Measurements from ENCODE around the gene SEPTIN5. TPM values are rescaled to one million over a fixed set of nuclear protein-coding genes. Genes with fewer than 3 reads are reported as not detected.

Gene SEPTIN5
- total RNA-seq, 1 experiment from 2014 or later: 22.4 TPM

DNA sequence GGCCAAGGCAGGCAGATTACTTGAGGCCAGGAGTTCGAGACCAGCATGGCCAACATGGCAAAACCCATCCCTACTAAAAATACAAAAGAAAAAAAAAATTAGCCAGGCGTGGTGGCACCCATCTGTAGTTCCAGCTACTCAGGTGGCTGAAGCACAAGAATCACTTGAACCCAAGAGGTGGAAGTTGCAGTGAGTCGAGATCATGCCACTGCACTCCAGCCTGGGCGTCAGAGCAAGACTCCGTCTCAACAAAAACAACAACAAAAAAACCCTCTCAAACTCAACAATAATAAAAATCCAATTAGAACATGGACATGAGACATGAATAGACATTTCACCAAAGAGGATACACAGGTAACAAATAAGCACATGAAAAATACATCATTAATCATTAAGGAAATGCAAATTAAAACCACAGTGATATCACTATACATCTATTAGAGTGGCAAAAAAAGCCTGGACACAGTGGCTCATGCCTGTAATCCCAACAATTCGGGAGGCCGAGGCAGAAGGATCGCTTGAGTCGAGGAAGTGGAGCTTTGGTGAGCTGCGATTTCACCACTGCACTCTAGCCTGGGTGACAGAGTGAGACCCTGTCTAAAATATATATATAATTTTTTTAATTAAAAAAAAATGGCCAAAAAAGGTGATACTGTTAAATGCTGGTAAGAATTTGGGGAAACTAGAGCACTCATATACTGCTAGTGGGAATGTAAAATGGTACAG, 12.7 kb upstream of the SEPTIN5 start:
- ChIA-PET CTCF (interaction anchor here (0.9 to 4.8 kb wide), 2 partner anchors 22 to 23 kb away, joined by 5 to 62 read pairs; partner anchors contain the start of gene GP1BB), POLR2A (interaction anchor here (0.7 kb wide), 1 partner anchor 221 kb away, joined by 3 read pairs; no protein-coding TSS in a partner anchor)
- Mint-ChIP-seq H3K36me3 (no peaks in the 10 kb centered on the region), H3K27ac (no peak overlapping the region), H3K9me3 (no peaks in the 10 kb centered on the region), H3K4me1 (peaks cover 28% of the 10 kb centered on the region), H3K4me3 (no peak overlapping the region), H3K27me3 (ENCODE audit: low read depth) (peaks cover 3% of the 10 kb centered on the region; the same call in 1 of the 2 replicates)
- DNase-seq (ENCODE audit: low spot score): no peak
- TF ChIP-seq FOXK1 (CRISPR knock-in tag; IDR thresholded peaks at IDR 0.05): no peak
- no peak for TF ChIP-seq NFYB (CRISPR knock-in tag; conservative IDR thresholded peaks at IDR 0.05; ENCODE audit: low read depth)
- TF ChIP-seq TEAD4 (CRISPR knock-in tag; IDR thresholded peaks at IDR 0.05): no peak
- TF ChIP-seq ATF1 (CRISPR knock-in tag; IDR thresholded peaks at IDR 0.05): no peak
- TF ChIP-seq ZNF219 (CRISPR knock-in tag; IDR thresholded peaks at IDR 0.05; ENCODE audit: borderline replicate concordance): no peak
- TF ChIP-seq, protein P1, sequence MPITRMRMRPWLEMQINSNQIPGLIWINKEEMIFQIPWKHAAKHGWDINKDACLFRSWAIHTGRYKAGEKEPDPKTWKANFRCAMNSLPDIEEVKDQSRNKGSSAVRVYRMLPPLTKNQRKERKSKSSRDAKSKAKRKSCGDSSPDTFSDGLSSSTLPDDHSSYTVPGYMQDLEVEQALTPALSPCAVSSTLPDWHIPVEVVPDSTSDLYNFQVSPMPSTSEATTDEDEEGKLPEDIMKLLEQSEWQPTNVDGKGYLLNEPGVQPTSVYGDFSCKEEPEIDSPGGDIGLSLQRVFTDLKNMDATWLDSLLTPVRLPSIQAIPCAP (CRISPR knock-in tag; IDR thresholded peaks at IDR 0.05): no peak
- TF ChIP-seq, protein P2, sequence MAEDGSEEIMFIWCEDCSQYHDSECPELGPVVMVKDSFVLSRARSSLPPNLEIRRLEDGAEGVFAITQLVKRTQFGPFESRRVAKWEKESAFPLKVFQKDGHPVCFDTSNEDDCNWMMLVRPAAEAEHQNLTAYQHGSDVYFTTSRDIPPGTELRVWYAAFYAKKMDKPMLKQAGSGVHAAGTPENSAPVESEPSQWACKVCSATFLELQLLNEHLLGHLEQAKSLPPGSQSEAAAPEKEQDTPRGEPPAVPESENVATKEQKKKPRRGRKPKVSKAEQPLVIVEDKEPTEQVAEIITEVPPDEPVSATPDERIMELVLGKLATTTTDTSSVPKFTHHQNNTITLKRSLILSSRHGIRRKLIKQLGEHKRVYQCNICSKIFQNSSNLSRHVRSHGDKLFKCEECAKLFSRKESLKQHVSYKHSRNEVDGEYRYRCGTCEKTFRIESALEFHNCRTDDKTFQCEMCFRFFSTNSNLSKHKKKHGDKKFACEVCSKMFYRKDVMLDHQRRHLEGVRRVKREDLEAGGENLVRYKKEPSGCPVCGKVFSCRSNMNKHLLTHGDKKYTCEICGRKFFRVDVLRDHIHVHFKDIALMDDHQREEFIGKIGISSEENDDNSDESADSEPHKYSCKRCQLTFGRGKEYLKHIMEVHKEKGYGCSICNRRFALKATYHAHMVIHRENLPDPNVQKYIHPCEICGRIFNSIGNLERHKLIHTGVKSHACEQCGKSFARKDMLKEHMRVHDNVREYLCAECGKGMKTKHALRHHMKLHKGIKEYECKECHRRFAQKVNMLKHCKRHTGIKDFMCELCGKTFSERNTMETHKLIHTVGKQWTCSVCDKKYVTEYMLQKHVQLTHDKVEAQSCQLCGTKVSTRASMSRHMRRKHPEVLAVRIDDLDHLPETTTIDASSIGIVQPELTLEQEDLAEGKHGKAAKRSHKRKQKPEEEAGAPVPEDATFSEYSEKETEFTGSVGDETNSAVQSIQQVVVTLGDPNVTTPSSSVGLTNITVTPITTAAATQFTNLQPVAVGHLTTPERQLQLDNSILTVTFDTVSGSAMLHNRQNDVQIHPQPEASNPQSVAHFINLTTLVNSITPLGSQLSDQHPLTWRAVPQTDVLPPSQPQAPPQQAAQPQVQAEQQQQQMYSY (CRISPR knock-in tag; IDR thresholded peaks at IDR 0.05): no peak
- no peak for TF ChIP-seq ZNF263 (CRISPR knock-in tag; IDR thresholded peaks at IDR 0.05; ENCODE audit: low read depth)
- TF ChIP-seq JAZF1 (CRISPR knock-in tag; IDR thresholded peaks at IDR 0.05): no peak
- TF ChIP-seq, protein P3, sequence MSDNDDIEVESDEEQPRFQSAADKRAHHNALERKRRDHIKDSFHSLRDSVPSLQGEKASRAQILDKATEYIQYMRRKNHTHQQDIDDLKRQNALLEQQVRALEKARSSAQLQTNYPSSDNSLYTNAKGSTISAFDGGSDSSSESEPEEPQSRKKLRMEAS (CRISPR knock-in tag; IDR thresholded peaks at IDR 0.05): no peak
- TF ChIP-seq, protein P4, sequence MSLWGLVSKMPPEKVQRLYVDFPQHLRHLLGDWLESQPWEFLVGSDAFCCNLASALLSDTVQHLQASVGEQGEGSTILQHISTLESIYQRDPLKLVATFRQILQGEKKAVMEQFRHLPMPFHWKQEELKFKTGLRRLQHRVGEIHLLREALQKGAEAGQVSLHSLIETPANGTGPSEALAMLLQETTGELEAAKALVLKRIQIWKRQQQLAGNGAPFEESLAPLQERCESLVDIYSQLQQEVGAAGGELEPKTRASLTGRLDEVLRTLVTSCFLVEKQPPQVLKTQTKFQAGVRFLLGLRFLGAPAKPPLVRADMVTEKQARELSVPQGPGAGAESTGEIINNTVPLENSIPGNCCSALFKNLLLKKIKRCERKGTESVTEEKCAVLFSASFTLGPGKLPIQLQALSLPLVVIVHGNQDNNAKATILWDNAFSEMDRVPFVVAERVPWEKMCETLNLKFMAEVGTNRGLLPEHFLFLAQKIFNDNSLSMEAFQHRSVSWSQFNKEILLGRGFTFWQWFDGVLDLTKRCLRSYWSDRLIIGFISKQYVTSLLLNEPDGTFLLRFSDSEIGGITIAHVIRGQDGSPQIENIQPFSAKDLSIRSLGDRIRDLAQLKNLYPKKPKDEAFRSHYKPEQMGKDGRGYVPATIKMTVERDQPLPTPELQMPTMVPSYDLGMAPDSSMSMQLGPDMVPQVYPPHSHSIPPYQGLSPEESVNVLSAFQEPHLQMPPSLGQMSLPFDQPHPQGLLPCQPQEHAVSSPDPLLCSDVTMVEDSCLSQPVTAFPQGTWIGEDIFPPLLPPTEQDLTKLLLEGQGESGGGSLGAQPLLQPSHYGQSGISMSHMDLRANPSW (CRISPR knock-in tag; conservative IDR thresholded peaks at IDR 0.05; ENCODE audit: low read depth): no peak
- no peak for TF ChIP-seq OVOL2 (CRISPR knock-in tag; IDR thresholded peaks at IDR 0.05; ENCODE audit: borderline replicate concordance)
- TF ChIP-seq, protein P5, sequence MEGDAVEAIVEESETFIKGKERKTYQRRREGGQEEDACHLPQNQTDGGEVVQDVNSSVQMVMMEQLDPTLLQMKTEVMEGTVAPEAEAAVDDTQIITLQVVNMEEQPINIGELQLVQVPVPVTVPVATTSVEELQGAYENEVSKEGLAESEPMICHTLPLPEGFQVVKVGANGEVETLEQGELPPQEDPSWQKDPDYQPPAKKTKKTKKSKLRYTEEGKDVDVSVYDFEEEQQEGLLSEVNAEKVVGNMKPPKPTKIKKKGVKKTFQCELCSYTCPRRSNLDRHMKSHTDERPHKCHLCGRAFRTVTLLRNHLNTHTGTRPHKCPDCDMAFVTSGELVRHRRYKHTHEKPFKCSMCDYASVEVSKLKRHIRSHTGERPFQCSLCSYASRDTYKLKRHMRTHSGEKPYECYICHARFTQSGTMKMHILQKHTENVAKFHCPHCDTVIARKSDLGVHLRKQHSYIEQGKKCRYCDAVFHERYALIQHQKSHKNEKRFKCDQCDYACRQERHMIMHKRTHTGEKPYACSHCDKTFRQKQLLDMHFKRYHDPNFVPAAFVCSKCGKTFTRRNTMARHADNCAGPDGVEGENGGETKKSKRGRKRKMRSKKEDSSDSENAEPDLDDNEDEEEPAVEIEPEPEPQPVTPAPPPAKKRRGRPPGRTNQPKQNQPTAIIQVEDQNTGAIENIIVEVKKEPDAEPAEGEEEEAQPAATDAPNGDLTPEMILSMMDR (IDR thresholded peaks at IDR 0.05): no peak
- TF ChIP-seq, protein P6, sequence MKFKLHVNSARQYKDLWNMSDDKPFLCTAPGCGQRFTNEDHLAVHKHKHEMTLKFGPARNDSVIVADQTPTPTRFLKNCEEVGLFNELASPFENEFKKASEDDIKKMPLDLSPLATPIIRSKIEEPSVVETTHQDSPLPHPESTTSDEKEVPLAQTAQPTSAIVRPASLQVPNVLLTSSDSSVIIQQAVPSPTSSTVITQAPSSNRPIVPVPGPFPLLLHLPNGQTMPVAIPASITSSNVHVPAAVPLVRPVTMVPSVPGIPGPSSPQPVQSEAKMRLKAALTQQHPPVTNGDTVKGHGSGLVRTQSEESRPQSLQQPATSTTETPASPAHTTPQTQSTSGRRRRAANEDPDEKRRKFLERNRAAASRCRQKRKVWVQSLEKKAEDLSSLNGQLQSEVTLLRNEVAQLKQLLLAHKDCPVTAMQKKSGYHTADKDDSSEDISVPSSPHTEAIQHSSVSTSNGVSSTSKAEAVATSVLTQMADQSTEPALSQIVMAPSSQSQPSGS (CRISPR knock-in tag; IDR thresholded peaks at IDR 0.05; ENCODE audit: borderline replicate concordance, low read depth): no peak
- TF ChIP-seq, protein P7, sequence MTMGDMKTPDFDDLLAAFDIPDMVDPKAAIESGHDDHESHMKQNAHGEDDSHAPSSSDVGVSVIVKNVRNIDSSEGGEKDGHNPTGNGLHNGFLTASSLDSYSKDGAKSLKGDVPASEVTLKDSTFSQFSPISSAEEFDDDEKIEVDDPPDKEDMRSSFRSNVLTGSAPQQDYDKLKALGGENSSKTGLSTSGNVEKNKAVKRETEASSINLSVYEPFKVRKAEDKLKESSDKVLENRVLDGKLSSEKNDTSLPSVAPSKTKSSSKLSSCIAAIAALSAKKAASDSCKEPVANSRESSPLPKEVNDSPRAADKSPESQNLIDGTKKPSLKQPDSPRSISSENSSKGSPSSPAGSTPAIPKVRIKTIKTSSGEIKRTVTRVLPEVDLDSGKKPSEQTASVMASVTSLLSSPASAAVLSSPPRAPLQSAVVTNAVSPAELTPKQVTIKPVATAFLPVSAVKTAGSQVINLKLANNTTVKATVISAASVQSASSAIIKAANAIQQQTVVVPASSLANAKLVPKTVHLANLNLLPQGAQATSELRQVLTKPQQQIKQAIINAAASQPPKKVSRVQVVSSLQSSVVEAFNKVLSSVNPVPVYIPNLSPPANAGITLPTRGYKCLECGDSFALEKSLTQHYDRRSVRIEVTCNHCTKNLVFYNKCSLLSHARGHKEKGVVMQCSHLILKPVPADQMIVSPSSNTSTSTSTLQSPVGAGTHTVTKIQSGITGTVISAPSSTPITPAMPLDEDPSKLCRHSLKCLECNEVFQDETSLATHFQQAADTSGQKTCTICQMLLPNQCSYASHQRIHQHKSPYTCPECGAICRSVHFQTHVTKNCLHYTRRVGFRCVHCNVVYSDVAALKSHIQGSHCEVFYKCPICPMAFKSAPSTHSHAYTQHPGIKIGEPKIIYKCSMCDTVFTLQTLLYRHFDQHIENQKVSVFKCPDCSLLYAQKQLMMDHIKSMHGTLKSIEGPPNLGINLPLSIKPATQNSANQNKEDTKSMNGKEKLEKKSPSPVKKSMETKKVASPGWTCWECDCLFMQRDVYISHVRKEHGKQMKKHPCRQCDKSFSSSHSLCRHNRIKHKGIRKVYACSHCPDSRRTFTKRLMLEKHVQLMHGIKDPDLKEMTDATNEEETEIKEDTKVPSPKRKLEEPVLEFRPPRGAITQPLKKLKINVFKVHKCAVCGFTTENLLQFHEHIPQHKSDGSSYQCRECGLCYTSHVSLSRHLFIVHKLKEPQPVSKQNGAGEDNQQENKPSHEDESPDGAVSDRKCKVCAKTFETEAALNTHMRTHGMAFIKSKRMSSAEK (CRISPR knock-in tag; IDR thresholded peaks at IDR 0.05; ENCODE audit: borderline replicate concordance): no peak
- no peak for ATAC-seq

Measured in WTC11 (cell line).